HCT116 (cell line): ENCODE measurements around the gene VAV2. TPM values are rescaled to one million over a fixed set of nuclear protein-coding genes. Genes with fewer than 3 reads are reported as not detected.

ENCODE experiments used
- ATAC-seq: fragments of 200-7000 bp; cut with Tn5 transposase; 2 replicates; pipeline ENCODE4 v1.9.1; 2020; ENCODE audit warnings: mild to moderate bottlenecking, moderate library complexity
- BruUV-seq: library from RNA; stranded (reverse); fragments of 400-500 nt; replicated peaks from 2 replicates; lab custom pipeline; 2021; lab: Mats Ljungman, UMichigan
- CTCF ChIA-PET: fragments of 300-600 bp; sonication (Branson Sonifier 250); formaldehyde crosslinking; loops from one replicate; lab custom pipeline; 2021; ENCODE audit warnings: antibody characterized with exemption; lab: Charles Lee
- POLR2A ChIA-PET: fragments of 300-600, 350-600 bp; sonication (Branson Sonifier 250); formaldehyde crosslinking; loops from one replicate; lab custom pipeline; 2021; ENCODE audit warnings: antibody characterized with exemption; lab: Charles Lee
- RAD21 ChIA-PET, 2 experiments: fragments of 300-600 bp; sonication (Branson Sonifier 250); formaldehyde crosslinking; loops; one replicate each; lab custom pipeline; 2023; ENCODE audit warnings: low total read pairs in 2 of 2; ENCODE audit not compliant: uncharacterized antibody in 2 of 2, unreplicated experiment in 2 of 2, low non-redundant PET in 1 of 2; lab: Charles Lee
- DNase-seq: peaks from one replicate; pipeline ENCODE4 v3.0.0-alpha.2; 2010; ENCODE audit warnings: low read depth, low spot score
- H2AFZ ChIP-seq: fragments of 200-600 bp; shearing (Covaris generic), sonication (generic); 2 replicates; pipeline ENCODE4 v1.6.1; 2017; ENCODE audit warnings: low read depth, mixed run types, mixed read lengths, antibody characterized with exemption, low read length; ENCODE audit not compliant: poor library complexity, severe bottlenecking
- H3K27ac ChIP-seq: 2 replicates; pipeline ENCODE4 v1.5.1; 2012; ENCODE audit warnings: low read depth, low read length
- H3K27me3 ChIP-seq: fragments of 200-600 bp; sonication (generic); 2 replicates; pipeline ENCODE4 v1.6.1; 2016; ENCODE audit warnings: mixed run types, low read length, mixed read lengths; ENCODE audit not compliant: insufficient read depth
- H3K36me3 ChIP-seq, 2 experiments: fragments of 200-500 bp in 1 of 2; fragments of 200-600 bp in 1 of 2; sonication (Bioruptor generic) in 1 of 2; sonication (generic) in 1 of 2; 2 replicates each; pipeline versions ENCODE4 v1.5.1 to v1.6.1; 2014 to 2016; ENCODE audit warnings: low read length in 2 of 2, inconsistent platforms in 1 of 2, mixed read lengths in 1 of 2, mixed run types in 1 of 2; ENCODE audit not compliant: insufficient read depth in 2 of 2, control insufficient read depth in 1 of 2
- H3K4me1 ChIP-seq, 2 experiments: fragments of 200-600 bp in 1 of 2; sonication (generic) in 1 of 2; 2 replicates each; pipeline versions ENCODE4 v1.5.1 to v1.6.1; 2012 to 2017; ENCODE audit warnings: low read length in 2 of 2, inconsistent platforms in 1 of 2, mild to moderate bottlenecking in 1 of 2, mixed read lengths in 1 of 2, mixed run types in 1 of 2, moderate library complexity in 1 of 2; ENCODE audit not compliant: insufficient read depth in 2 of 2, control insufficient read depth in 1 of 2
- H3K4me2 ChIP-seq: fragments of 200-600 bp; sonication (generic); 2 replicates; pipeline ENCODE4 v1.6.1; 2017; ENCODE audit warnings: mixed run types, low read length, mixed read lengths
- H3K4me3 ChIP-seq, 2 experiments: fragments of 200-600 bp in 1 of 2; sonication (generic) in 1 of 2; replicated peaks in 1 of 2; 2 replicates each; pipeline ENCODE4 v1.5.1; 2011 to 2016; ENCODE audit warnings: low read length in 2 of 2, control low read depth in 1 of 2, low read depth in 1 of 2, mild to moderate bottlenecking in 1 of 2, mixed read lengths in 1 of 2, mixed run types in 1 of 2
- H3K79me2 ChIP-seq: fragments of 200-600 bp; sonication (generic); 2 replicates; pipeline ENCODE4 v1.6.1; 2017; ENCODE audit warnings: mild to moderate bottlenecking, mixed run types, low read length, moderate library complexity, mixed read lengths; ENCODE audit not compliant: insufficient read depth
- H3K9ac ChIP-seq: fragments of 200-600 bp; sonication (generic); 2 replicates; pipeline ENCODE4 v1.6.1; 2016; ENCODE audit warnings: low read length, mixed read lengths
- H3K9me2 ChIP-seq: fragments of 200-600 bp; sonication (generic), shearing (Covaris generic); 2 replicates; pipeline ENCODE4 v1.6.1; 2017; ENCODE audit warnings: mixed run types, mild to moderate bottlenecking, moderate library complexity; ENCODE audit not compliant: insufficient read depth
- H3K9me3 ChIP-seq, 2 experiments: fragments of 200-500 bp in 1 of 2; fragments of 200-600 bp in 1 of 2; sonication (Bioruptor generic) in 1 of 2; sonication (generic) in 1 of 2; 2 replicates each; pipeline ENCODE4 v1.6.1; 2014 to 2017; ENCODE audit warnings: low read length in 2 of 2, mixed read lengths in 2 of 2, inconsistent platforms in 1 of 2, low read depth in 1 of 2, mild to moderate bottlenecking in 1 of 2, mixed run types in 1 of 2, moderate library complexity in 1 of 2; ENCODE audit not compliant: control insufficient read depth in 1 of 2, insufficient read depth in 1 of 2
- H4K20me1 ChIP-seq: fragments of 200-600 bp; sonication (generic), shearing (Covaris generic); 2 replicates; pipeline ENCODE4 v1.6.1; 2017; ENCODE audit warnings: mixed run types, mild to moderate bottlenecking, moderate library complexity; ENCODE audit not compliant: insufficient read depth
- ATF3 ChIP-seq: IDR thresholded peaks from 2 replicates; pipeline ENCODE4 v1.6.1; 2012
- CBX3 ChIP-seq: IDR thresholded peaks from 2 replicates; pipeline ENCODE4 v1.6.1; 2012; ENCODE audit warnings: low read depth
- EGR1 ChIP-seq: IDR thresholded peaks from 2 replicates; pipeline ENCODE4 v1.6.1; 2012; ENCODE audit warnings: low read depth
- EZH2 ChIP-seq: fragments of 200-600 bp; sonication (generic); IDR thresholded peaks from 2 replicates; pipeline ENCODE4 v1.6.1; 2017; ENCODE audit warnings: antibody characterized with exemption, mixed run types
- JUND ChIP-seq: IDR thresholded peaks from 2 replicates; pipeline ENCODE4 v1.6.1; 2012
- POLR2AphosphoS5 ChIP-seq: IDR thresholded peaks from 2 replicates; pipeline ENCODE4 v1.6.1; 2011; ENCODE audit warnings: mild to moderate bottlenecking, low read depth, low read length, moderate library complexity
- REST ChIP-seq: IDR thresholded peaks from 2 replicates; pipeline ENCODE4 v1.6.1; 2012; ENCODE audit warnings: low read depth
- SIN3A ChIP-seq: IDR thresholded peaks from 2 replicates; pipeline ENCODE4 v1.6.1; 2012; ENCODE audit warnings: low read depth
- SP1 ChIP-seq: IDR thresholded peaks from 2 replicates; pipeline ENCODE4 v1.6.1; 2012; ENCODE audit warnings: low read depth
- SRF ChIP-seq: IDR thresholded peaks from 2 replicates; pipeline ENCODE4 v1.6.1; 2012; ENCODE audit warnings: low read depth
- TCF7L2 ChIP-seq: IDR thresholded peaks from 2 replicates; pipeline ENCODE4 v1.7.0; 2011; ENCODE audit warnings: borderline replicate concordance, inconsistent platforms; ENCODE audit not compliant: insufficient read depth, insufficient read length; ENCODE audit errors: extremely low read depth
- YY1 ChIP-seq: IDR thresholded peaks from 2 replicates; pipeline ENCODE4 v1.6.1; 2011; ENCODE audit warnings: low read length, low read depth, moderate library complexity, mild to moderate bottlenecking; ENCODE audit not compliant: insufficient replicate concordance; ENCODE audit errors: extremely low read depth
- ZBTB33 ChIP-seq: IDR thresholded peaks from 2 replicates; pipeline ENCODE4 v1.6.1; 2011; ENCODE audit warnings: mild to moderate bottlenecking, low read length, moderate library complexity; ENCODE audit not compliant: insufficient replicate concordance; ENCODE audit errors: extremely low read depth
- ZFX ChIP-seq: fragments of 450-650 bp; IDR thresholded peaks from 2 replicates; pipeline ENCODE4 v1.6.1; 2017
- intact Hi-C: fragments of 100-400 bp; cut with micrococcal nuclease; formaldehyde crosslinking; loops from 2 replicates; pipeline ENCODE4 v1.10.0; 2022
- total RNA-seq: library from RNA; stranded (reverse); gene quantifications from one replicate; pipeline ENCODE4 v1.2.1, GENCODE V29; 2021; ENCODE audit not compliant: unreplicated experiment

Gene VAV2
- total RNA-seq, 1 experiment from 2014 or later, result 33.2 TPM

GRCh38 chr9:133762488-133763271 lies 229.4 kb downstream of the VAV2 start:
- Histone ChIP-seq H2AFZ (no peak overlapping the region), H3K27ac (no peak overlapping the region), H3K9me2 (no peaks in the 10 kb centered on the region), H4K20me1 (no peaks in the 10 kb centered on the region), H3K9ac (no peak overlapping the region), H3K27me3 (no peaks in the 10 kb centered on the region), H3K79me2 (no peaks in the 10 kb centered on the region), H3K4me3 (no peak overlapping the region), H3K4me1 (peaks cover 0 to 7% of the 10 kb centered on the region in 2 experiments; a peak in 1 of 4 replicates), H3K9me3 (peaks cover 3 to 5% of the 10 kb centered on the region in 2 experiments; a peak in 2 of 4 replicates), H3K36me3 (peaks cover 4 to 7% of the 10 kb centered on the region in 2 experiments; a peak in 3 of 4 replicates), H3K4me2 (no peak overlapping the region)
- ATAC-seq (no peak), DNase-seq (no peak)
- intact Hi-C loops, result no loop called here
- ChIA-PET RAD21 (no interaction called here), POLR2A (no interaction called here), CTCF (no interaction called here)
- BruUV-seq, result no TSS peak
- TF ChIP-seq TCF7L2, result no peak
- TF ChIP-seq ATF3, result no peak
- TF ChIP-seq ZFX, result no peak
- TF ChIP-seq JUND, result no peak
- no peak for TF ChIP-seq EZH2
- no peak for TF ChIP-seq REST
- TF ChIP-seq ZBTB33, result no peak
- TF ChIP-seq POLR2AphosphoS5, result no peak
- TF ChIP-seq SP1, result no peak
- no peak for TF ChIP-seq YY1
- no peak for TF ChIP-seq CBX3
- TF ChIP-seq SIN3A, result no peak
- no peak for TF ChIP-seq SRF
- no peak for TF ChIP-seq EGR1
